ENCODE results near the gene ADGRA3. TPM values are rescaled to one million over a fixed set of nuclear protein-coding genes. Genes with fewer than 3 reads are reported as not detected.
"Not testable (repeated sequence)": the region's sequence is repeated elsewhere in the genome, so short reads cannot be mapped to it uniquely, and the experiment has no call there.

The ADGRA3 gene
- total RNA-seq, 4 donors from 2014 or later = 19.6 to 58.2 (median 35.1) TPM

DNA sequence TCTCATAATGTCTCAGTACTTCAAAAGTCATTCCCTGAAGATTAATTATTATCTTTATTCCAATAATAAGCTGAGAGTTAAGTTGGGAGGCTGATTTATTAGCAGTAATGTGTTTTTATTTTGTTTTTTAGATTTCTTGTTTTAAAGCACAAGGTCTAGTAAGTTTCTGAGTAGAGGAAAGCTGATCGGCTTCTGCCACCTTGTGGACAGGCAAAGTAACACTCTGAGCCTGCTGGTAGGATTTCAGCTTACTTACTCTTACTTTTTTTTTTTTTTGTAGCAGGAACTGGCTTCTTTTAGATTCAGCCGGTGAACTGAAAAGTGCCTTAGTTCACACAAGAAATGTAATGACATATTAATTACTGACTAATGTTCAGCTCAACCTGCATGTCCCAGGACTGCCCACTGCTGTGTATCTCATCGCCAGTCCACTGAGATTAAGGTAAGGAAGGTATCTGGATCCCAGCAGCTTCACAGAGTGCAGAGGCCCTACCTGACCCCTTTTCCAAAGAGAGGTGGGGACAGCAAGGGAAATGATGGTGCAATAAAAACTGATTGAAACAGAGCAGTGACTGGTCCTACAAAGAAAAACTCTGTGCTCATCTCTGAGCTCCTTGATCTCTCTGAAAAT lies 126.5 kb downstream of the ADGRA3 start:
- H3K36me3 ChIP-seq = peaks cover 0 to 5% (median 0%) of the 10 kb centered on the region in 3 donors
- no peaks in the 10 kb centered on the region for H3K27me3 ChIP-seq
- H3K9me3 ChIP-seq = no peaks in the 10 kb centered on the region
- H3K27ac ChIP-seq = no peak overlapping the region
- TF ChIP-seq CTCF (IDR thresholded peaks at IDR 0.05) = peak in 5 of 6 experiments; percentile 25 to 78 (median 74)
- no peak for TF ChIP-seq POLR2A (IDR thresholded peaks at IDR 0.05)
- no peaks in the 10 kb centered on the region for H3K4me1 ChIP-seq
- DNase-seq = peak in 2 of 3 donors; percentile 51 to 63
- no peak overlapping the region for H3K4me3 ChIP-seq

- Histone ChIP-seq H3K36me3 (peaks cover 0 to 5% (median 0%) of the 10 kb centered on the region in 3 donors), H3K27ac (no peak overlapping the region), H3K4me3 (no peak overlapping the region), H3K4me1 (no peaks in the 10 kb centered on the region), H3K9me3 (no peaks in the 10 kb centered on the region), H3K27me3 (no peaks in the 10 kb centered on the region)
- TF ChIP-seq POLR2A (IDR thresholded peaks at IDR 0.05) (no peak), CTCF (IDR thresholded peaks at IDR 0.05) (no peak)
- no peak for DNase-seq
Measured at GRCh38 chr4:22385611-22386011, 130.3 kb downstream of the ADGRA3 start.

DNA sequence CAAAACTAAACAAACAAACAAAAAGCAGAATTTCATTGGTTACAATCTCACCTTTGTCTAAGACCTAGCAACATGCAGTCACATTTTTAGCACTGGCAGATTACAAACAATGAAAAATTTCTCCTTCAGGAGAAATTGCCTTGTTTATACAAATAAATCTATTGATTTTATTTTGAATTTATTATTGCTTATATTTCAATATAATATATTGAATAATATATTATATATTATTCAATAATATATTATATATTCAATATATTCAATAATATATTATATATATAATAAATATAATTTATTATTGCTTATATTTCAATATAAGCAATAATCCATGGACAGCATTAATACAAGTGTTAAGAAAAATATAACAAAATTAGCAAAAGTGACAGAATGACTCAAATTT lies 131.7 kb downstream of the ADGRA3 start:
- Histone ChIP-seq H3K27ac (no peak overlapping the region), H3K4me1 (no peaks in the 10 kb centered on the region), H3K4me3 (no peak overlapping the region), H3K9me3 (no peaks in the 10 kb centered on the region), H3K36me3 (peaks cover 0 to 5% (median 0%) of the 10 kb centered on the region in 3 donors), H3K27me3 (no peaks in the 10 kb centered on the region)
- no peak for TF ChIP-seq POLR2A (IDR thresholded peaks at IDR 0.05)
- no peak for TF ChIP-seq CTCF (IDR thresholded peaks at IDR 0.05)
- DNase-seq = no peak

DNA sequence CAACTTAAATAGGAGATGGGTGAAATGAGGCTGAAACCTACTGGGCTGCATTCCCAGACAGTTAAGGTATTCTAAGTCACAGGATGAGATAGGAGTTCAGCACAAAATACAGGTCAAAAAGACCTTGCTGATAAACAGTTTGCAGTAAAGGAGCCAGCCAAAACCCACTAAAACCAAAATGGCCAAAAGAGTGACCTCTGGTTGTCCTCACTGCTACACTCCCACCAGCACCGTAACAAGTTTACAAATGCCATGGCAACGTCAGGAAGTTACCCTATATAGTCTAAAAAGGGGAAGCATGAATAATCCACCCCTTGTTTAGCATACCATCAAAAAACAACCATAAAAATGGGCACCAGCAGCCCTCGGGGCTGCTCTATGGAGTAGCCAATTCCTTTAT lies 133.7 kb downstream of the ADGRA3 start:
- not testable (repeated sequence) for DNase-seq, H3K36me3 ChIP-seq, H3K4me1 ChIP-seq, H3K27ac ChIP-seq, H3K4me3 ChIP-seq, H3K9me3 ChIP-seq, H3K27me3 ChIP-seq

GRCh38 chr4:22372986-22373385 lies 142.9 kb downstream of the ADGRA3 start:
- Histone ChIP-seq H3K27me3 (no peaks in the 10 kb centered on the region), H3K27ac (no peak overlapping the region), H3K4me1 (no peaks in the 10 kb centered on the region), H3K4me3 (no peak overlapping the region), H3K9me3 (no peaks in the 10 kb centered on the region), H3K36me3 (no peaks in the 10 kb centered on the region)
- no peak for TF ChIP-seq CTCF (IDR thresholded peaks at IDR 0.05)
- no peak for DNase-seq

GRCh38 chr4:22369901-22370562 lies 145.8 kb downstream of the ADGRA3 start:
- no peaks in the 10 kb centered on the region for H3K27me3 ChIP-seq
- H3K4me1 ChIP-seq = no peaks in the 10 kb centered on the region
- DNase-seq = no peak
- H3K9me3 ChIP-seq = no peaks in the 10 kb centered on the region
- H3K36me3 ChIP-seq = no peaks in the 10 kb centered on the region
- TF ChIP-seq POLR2A (IDR thresholded peaks at IDR 0.05) (no peak), CTCF (IDR thresholded peaks at IDR 0.05) (no peak)
- no peak overlapping the region for H3K4me3 ChIP-seq
- H3K27ac ChIP-seq = no peak overlapping the region
